Activated T-cell treated with anti-CD3 and anti-CD28 coated beads, Interleukin-2, amount 50 U/mL, for 24 hours (primary cell): ENCODE results near the gene SLC8A2.
"Not testable (repeated sequence)": the region's sequence is repeated elsewhere in the genome, so short reads cannot be mapped to it uniquely, and the experiment has no call there.

Experiments
- DNase-seq: peaks from one replicate; pipeline ENCODE4 v3.0.0-alpha.2; 2020
- H3K27ac Mint-ChIP-seq: 2 replicates; pipeline ENCODE4 v1.8.0; 2020; ENCODE audit warnings: mild to moderate bottlenecking, mixed read lengths
- H3K27me3 Mint-ChIP-seq: 2 replicates; pipeline ENCODE4 v1.8.0; 2020; ENCODE audit warnings: mixed read lengths
- H3K36me3 Mint-ChIP-seq: 2 replicates; pipeline ENCODE4 v1.8.0; 2020; ENCODE audit warnings: low read depth, mixed read lengths
- H3K4me1 Mint-ChIP-seq: 2 replicates; pipeline ENCODE4 v1.8.0; 2020; ENCODE audit warnings: low read depth, mixed read lengths
- H3K4me3 Mint-ChIP-seq: 2 replicates; pipeline ENCODE4 v1.8.0; 2020; ENCODE audit warnings: mild to moderate bottlenecking, moderate library complexity, mixed read lengths
- H3K9me3 Mint-ChIP-seq: 2 replicates; pipeline ENCODE4 v1.8.0; 2020; ENCODE audit warnings: mixed read lengths

The SLC8A2 gene

DNA sequence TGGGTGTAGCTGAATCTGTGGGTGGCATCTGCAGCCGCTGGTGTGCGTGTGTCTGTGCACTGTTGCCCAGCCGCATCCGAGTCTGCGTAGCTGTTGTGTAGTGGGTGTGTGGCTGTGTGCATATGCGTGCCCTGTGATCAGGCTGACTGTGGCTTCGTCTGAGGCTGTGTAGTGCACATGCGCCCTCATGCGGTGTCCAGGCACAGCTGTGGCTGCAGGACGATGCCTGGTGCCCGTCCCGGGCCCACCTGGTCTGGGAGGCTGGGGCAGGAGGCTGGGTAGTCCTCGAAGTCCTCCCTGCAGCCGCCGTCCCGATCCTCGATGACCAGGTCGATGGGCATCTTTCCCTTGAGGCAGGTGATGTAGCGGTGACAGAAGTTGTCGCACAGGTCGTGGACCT, 57.2 kb downstream of the SLC8A2 start:
- Mint-ChIP-seq H3K36me3 (no peaks in the 10 kb centered on the region), H3K27me3 (peaks cover 58% of the 10 kb centered on the region), H3K9me3 (no peaks in the 10 kb centered on the region), H3K4me1 (peaks cover 13% of the 10 kb centered on the region), H3K4me3 (no peak overlapping the region), H3K27ac (no peak overlapping the region)
- no peak for DNase-seq

DNA sequence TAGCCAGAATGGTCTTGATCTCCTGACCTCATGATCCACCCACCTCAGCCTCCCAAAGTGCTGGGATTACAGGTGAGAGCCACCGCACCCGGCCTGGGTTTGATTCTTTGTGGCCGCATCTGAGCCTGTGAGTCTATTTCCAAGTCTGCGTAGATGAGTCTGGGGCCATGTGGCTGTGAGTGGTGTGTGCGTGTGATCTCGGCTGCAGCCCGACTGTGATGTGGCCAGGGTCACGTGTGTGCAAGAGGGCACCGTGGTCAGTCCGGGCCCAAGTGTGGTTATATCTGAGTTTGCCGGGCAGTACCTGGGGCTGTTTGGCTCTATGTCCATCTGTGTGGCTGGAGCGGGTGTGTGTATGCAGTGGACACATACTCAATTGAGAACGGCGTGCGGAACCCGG, 57.8 kb downstream of the SLC8A2 start:
- Mint-ChIP-seq H3K4me1 (peaks cover 13% of the 10 kb centered on the region), H3K9me3 (no peaks in the 10 kb centered on the region), H3K36me3 (no peaks in the 10 kb centered on the region), H3K27ac (no peak overlapping the region), H3K27me3 (peaks cover 61% of the 10 kb centered on the region), H3K4me3 (no peak overlapping the region)
- no peak for DNase-seq

DNA sequence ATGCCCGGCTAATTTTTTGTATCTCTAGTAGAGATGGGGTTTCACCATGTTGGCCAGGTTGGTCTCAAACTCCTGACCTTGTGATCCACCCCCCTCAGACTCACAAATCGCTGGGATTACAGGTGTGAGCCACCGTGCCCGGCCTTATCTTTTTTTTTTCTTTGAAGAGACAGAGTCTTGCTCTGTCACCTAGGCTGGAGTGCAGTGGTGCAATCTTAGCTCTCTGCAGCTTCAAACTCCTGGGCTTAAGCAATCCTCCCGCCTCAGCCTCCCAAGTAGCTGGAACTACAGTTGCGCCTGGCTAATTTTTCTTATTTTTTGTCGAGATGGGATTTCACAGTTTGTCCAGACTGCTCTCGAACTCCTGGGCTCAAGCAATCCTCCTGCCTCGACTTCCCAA, 60.0 kb downstream of the SLC8A2 start:
- DNase-seq, H3K9me3 Mint-ChIP-seq, H3K36me3 Mint-ChIP-seq, H3K27ac Mint-ChIP-seq, H3K4me3 Mint-ChIP-seq, H3K4me1 Mint-ChIP-seq: not testable (repeated sequence)
- H3K27me3 Mint-ChIP-seq: peaks cover 60% of the 10 kb centered on the region

DNA sequence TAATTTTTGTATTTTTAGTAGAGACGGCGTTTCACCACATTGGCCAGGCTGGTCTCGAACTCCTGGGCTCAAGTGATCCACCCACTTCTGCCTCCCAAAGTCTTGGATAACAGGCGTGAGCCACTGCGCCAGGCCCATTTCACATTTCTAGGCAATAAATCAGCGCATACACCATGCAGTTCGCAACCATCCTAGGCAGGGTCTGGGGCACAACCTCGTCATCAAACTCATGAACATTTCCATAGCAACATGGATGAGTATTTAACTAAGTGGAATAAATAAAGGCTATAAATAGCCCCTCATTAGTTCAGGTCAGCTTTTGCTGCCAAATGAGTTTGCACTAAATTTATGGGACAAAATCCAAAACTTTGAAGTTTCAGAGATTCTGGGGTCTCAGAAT, 60.6 kb downstream of the SLC8A2 start:
- DNase-seq: no peak
- no peak overlapping the region for H3K27ac Mint-ChIP-seq
- H3K27me3 Mint-ChIP-seq: peaks cover 60% of the 10 kb centered on the region
- no peak overlapping the region for H3K4me3 Mint-ChIP-seq
- H3K4me1 Mint-ChIP-seq: no peaks in the 10 kb centered on the region
- H3K36me3 Mint-ChIP-seq: no peaks in the 10 kb centered on the region
- H3K9me3 Mint-ChIP-seq: no peaks in the 10 kb centered on the region

DNA sequence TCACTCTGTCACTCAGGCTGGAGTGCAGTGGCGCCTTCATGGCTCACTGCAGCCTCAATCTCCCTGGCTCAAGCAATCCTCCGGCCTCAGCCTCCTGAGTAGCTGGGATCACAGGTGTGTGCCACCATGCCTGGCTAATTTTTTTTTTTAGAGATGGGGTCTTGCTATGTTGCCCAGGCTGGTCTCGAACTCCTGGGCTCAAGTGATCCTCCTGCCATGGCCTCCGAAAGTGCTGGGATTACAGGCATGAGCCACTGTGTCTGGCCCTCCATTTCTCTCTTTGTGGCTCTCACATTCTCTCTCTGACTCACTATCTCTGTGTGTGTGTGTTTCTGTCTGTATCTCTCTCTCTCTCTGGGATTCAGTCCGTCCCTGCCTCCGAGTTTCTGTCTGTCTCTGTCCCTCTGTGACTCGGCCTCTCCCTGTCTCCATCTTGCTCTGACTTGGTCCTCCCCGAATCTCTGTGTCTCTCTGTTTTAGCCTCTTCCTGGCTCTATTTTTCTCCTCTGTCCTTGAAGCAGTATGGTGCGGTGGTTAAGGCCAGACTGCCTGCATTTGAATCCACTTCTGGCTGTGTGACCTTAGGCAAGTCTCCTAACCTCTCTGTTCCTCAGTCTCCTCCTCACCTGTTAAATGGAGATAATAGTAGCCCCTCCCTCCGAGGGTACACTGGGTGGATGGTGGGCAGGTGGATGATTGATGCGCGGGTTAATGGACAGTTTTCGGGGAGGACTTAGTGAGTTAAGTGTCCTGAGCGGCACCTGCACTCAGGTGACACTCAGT, 63.3 kb downstream of the SLC8A2 start:
- Mint-ChIP-seq H3K27ac (no peak overlapping the region), H3K9me3 (no peaks in the 10 kb centered on the region), H3K4me3 (no peak overlapping the region), H3K27me3 (peaks cover 65% of the 10 kb centered on the region), H3K36me3 (no peaks in the 10 kb centered on the region), H3K4me1 (no peaks in the 10 kb centered on the region)
- DNase-seq: no peak

DNA sequence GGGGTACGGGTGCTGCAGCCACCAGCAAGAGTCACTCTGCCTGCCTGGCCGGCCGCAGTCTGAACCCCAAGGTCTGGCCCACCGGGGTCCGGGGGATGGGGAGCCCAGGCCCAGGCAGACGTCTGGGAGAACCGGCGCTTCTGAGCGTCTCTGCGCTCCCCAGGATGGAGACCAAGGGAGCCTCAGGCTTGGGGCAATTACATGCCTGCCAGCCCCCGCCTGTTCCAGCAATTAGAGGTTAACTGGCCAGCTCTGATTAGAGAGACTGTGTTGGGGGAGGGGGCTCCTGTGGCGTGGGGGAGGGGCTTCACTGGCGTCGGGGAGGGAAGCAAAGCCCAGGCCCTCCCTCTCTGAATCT, 64.3 kb downstream of the SLC8A2 start:
- H3K27ac Mint-ChIP-seq: no peak overlapping the region
- no peaks in the 10 kb centered on the region for H3K36me3 Mint-ChIP-seq
- no peaks in the 10 kb centered on the region for H3K9me3 Mint-ChIP-seq
- DNase-seq: no peak
- no peak overlapping the region for H3K4me3 Mint-ChIP-seq
- no peaks in the 10 kb centered on the region for H3K4me1 Mint-ChIP-seq
- H3K27me3 Mint-ChIP-seq: peaks cover 70% of the 10 kb centered on the region

DNA sequence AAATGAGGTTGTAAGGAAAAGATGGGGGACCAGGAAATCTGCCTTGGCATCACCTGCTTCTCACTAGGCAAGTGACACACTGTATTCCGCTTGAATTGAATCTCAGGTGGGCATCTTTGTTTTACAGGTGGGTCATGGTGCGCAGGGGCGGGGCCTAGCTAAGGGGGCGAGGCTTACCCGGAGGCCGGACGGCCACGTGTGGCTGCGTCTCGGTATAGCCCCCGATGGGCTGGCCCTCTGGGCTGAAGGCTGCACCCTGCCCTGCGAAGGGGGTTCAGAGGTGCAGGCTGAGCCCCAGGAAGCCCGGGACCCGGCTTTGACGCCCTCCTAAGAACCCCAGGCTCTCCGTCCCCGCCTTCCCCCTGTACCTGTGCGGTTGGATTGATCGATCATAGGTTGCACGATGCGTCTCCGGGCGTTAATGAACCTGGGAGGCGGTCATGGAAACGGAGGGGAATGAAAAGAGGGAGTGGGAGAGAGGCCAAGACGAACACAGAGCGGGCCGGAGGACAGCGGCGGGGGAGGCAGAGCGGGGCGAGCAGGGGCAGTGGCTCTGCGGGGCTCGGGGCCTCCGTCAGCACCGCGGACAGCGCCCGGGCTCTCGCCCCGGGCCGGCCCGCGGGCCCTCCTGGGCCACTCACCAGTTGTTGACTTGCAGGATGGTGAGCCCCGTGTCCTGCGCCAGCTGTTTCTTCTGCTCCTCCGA, 64.8 kb downstream of the SLC8A2 start:
- H3K4me1 Mint-ChIP-seq: no peaks in the 10 kb centered on the region
- peaks cover 70% of the 10 kb centered on the region for H3K27me3 Mint-ChIP-seq
- H3K9me3 Mint-ChIP-seq: no peaks in the 10 kb centered on the region
- no peak overlapping the region for H3K27ac Mint-ChIP-seq
- H3K4me3 Mint-ChIP-seq: no peak overlapping the region
- H3K36me3 Mint-ChIP-seq: no peaks in the 10 kb centered on the region
- no peak for DNase-seq

DNA sequence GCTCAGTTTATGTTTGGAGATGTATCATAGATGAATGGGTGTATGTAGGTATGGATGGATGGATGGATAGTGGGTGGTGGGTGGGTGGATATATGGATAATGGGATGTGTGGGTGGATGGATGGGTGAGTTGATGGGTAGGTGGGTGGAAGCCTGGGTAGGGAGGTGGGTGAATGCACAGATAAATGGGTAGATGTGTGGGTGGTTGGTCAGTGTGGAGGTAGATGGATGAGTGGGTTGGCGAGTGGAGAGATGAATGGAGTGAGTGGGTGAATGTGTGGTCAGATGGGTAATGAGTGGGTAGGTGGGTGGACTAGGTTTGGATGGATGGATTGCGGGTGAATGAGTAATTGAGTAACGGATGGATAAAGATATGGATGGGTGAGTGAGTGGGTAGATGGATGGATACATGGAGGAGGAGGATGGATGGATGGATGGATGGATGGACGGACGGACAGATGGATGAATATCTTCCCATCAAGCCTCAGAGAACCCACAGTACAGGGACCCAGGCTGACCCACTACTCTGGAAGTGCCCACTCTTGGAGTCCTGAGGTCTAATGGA, 65.8 kb downstream of the SLC8A2 start:
- no peaks in the 10 kb centered on the region for H3K9me3 Mint-ChIP-seq
- peaks cover 73% of the 10 kb centered on the region for H3K27me3 Mint-ChIP-seq
- no peak overlapping the region for H3K4me3 Mint-ChIP-seq
- DNase-seq: no peak
- H3K36me3 Mint-ChIP-seq: no peaks in the 10 kb centered on the region
- H3K4me1 Mint-ChIP-seq: no peaks in the 10 kb centered on the region
- H3K27ac Mint-ChIP-seq: no peak overlapping the region

DNA sequence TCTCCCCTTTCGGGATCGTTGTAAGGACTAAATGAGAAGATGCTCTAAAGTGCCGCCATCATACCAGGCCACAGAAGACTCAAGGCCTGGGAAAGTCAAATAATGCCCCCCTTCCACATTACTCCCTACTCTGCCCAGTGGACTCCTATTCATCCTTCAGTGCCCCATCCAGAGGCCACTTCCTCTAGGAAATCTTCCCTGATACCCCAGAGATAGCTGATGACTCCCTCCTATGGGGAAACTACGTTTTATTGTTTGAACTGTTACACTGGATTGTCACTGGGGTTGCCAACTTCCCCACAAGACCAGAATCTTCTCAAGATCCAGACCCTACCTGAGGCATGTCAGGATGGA, 66.5 kb downstream of the SLC8A2 start:
- Mint-ChIP-seq H3K27me3 (peaks cover 73% of the 10 kb centered on the region), H3K4me3 (no peak overlapping the region), H3K9me3 (no peaks in the 10 kb centered on the region)

DNA sequence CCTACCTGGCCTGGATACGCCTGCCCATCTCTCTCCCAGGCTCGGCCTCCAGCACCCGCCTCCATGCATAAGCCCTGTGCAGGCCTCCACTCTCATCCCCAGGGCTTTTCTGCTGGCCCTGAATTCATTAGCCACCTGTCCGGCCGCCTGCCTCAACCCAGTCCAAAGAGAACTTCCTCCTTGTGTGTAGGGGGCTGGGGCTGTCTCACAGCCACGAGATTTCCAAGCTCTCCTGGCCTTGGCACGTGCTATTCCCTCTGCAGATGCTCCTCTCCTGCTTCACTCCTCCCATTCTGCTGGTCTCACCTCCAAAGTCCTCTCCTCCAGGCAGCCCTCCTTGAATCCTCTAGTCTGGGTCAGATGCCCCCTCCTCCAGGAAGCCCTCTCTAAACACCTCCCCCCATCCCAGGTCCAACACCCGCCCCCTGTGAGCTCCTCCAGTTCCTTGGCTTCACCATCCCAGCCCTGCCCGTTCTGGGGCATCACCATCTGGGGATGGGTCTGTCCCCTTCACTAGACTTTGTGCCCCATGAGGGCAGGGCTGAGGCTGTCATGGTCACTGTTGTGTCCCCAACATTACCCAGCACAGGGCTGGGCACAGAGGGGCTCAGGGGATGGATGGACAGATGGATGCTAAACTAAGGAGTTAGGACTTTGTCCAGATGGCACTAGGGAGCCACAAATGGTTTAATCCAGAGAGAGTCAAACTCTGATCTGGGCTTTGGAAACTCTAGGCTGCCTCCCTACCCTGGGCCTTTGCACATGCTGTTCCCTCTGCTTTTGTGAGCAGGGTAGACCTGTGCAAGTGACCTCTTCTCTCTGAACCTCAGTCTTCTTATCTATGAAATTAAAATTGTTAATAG, 67.1 kb downstream of the SLC8A2 start:
- no peak overlapping the region for H3K27ac Mint-ChIP-seq
- H3K4me3 Mint-ChIP-seq: no peak overlapping the region
- no peaks in the 10 kb centered on the region for H3K36me3 Mint-ChIP-seq
- H3K4me1 Mint-ChIP-seq: no peaks in the 10 kb centered on the region
- peaks cover 73% of the 10 kb centered on the region for H3K27me3 Mint-ChIP-seq
- no peaks in the 10 kb centered on the region for H3K9me3 Mint-ChIP-seq
- DNase-seq: no peak

More for the DNA sequence above, 66.5 kb downstream of the SLC8A2 start:
- Mint-ChIP-seq H3K27ac (no peak overlapping the region), H3K4me1 (no peaks in the 10 kb centered on the region), H3K36me3 (no peaks in the 10 kb centered on the region)
- DNase-seq: no peak

DNA sequence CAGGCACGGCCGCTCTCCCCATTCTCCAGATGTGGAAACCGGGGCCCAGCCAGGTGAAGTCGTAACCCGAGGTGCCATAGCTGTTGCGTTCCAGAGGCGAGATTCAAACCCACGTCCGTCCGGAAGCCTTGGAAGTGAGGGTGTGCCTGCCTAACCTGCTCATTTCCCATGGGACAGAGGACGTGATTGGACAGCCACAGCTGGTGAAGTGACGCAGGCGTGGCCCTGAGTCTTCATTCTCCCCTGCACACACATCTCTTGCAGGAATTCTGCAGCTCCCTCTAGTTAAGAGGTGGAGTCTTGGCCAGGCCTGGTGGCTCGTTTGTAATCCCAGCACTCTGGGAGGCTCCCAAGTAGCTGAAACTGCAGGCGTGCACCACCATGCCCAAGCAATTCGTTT, 69.2 kb downstream of the SLC8A2 start:
- Mint-ChIP-seq H3K36me3 (no peaks in the 10 kb centered on the region), H3K9me3 (no peaks in the 10 kb centered on the region), H3K27me3 (peaks cover 65% of the 10 kb centered on the region), H3K27ac (no peak overlapping the region), H3K4me3 (no peak overlapping the region), H3K4me1 (no peaks in the 10 kb centered on the region)
- DNase-seq: no peak

DNA sequence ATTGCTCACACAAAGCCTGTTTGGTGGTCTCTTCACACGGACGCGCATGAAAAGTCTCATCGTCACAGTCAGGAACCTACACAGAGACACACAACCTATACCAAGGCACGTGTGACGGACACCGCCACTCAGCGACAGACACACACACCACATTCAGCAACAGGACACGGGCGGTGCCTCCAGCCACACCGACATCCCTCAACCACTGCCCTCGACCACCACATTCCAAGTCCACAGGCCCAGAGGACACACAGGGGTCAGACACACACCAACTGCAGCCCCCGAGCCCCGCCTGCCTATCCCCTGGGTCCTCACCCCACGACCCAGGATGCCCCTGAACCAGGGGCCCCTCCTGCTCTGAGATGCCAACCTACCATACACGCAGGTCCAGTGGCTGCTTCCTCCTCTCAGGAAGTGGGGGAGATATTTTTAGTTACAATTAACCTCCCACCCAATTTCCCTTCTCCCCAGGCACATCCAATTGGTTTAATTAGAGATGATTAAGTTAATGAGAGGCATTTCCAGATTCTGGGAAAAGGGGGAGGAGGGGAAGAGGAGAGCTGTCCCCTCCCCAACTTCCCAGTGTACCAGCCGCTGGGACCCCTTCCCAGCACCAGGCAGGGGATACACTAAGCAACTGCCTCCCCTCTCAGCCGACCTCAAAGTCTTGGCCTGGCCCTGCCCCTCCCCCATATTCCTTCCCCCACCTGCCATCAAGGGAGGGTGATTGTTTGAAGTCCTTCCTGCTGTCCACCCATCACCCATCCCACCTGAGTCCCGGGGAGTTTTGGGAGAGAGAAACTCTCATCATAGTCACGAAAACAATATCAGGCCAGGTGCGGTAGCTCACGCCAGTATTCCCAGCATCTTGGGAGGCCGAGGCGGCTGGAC, 72.7 kb downstream of the SLC8A2 start:
- Mint-ChIP-seq H3K4me1 (no peaks in the 10 kb centered on the region), H3K36me3 (no peaks in the 10 kb centered on the region), H3K27ac (no peak overlapping the region), H3K9me3 (no peaks in the 10 kb centered on the region), H3K27me3 (peaks cover 33% of the 10 kb centered on the region), H3K4me3 (no peak overlapping the region)
- no peak for DNase-seq

DNA sequence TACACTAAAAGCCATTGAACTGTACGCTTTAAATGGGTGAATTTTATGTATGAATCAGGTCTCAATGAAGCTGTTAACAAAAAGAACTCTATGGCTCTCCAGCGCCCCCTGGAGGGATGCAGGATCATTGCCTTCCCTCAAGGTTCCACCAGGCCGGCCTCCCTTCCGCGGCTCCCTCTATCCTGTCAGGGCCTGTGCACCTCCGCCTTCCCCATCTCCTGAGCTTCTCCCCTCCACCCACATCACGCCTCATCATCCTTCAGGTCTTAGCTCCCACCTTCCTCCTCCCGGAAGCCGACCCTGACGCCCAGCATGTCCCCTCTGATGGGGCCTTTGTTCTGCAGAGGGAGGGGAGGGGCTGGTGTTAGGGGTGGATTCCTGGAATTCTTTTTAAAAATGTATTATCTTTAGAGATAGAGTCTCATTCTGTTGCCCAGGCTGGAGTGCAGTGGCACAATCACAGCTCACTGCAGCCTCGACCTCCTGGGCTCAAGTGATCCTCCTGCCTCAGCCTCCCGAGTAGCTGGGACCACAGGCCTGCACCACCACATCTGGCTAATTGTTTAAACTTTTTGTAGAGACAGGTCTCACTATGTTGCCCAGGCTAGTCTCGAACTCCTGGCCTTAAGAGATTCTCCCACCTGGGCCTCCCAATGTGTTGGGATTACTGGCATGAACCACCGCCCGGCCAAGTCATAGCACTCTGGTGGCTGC, 80.0 kb downstream of the SLC8A2 start:
- peak; percentile 85 for DNase-seq
- Mint-ChIP-seq H3K9me3 (no peaks in the 10 kb centered on the region), H3K36me3 (no peaks in the 10 kb centered on the region), H3K27ac (no peak overlapping the region), H3K27me3 (peaks cover 4% of the 10 kb centered on the region), H3K4me3 (no peak overlapping the region), H3K4me1 (peaks cover 4% of the 10 kb centered on the region)
